SK-N-SH treated with all-trans-retinoic acid at 6 μM for 48 hours (cell line): ENCODE data around the gene SDK1.

Source experiments
- CREB5 ChIP-seq: fragments of 250-450 bp; sonication (Bioruptor Pico); IDR thresholded peaks from 2 replicates; pipeline ENCODE4 v1.5.1; 2020; ENCODE audit warnings: low read depth, mild to moderate bottlenecking, moderate library complexity
- PATZ1 ChIP-seq: fragments of 250-450 bp; sonication (Bioruptor Pico); IDR thresholded peaks from 2 replicates; pipeline ENCODE4 v1.8.0; 2020; ENCODE audit warnings: mild to moderate bottlenecking, moderate library complexity, borderline replicate concordance
- ZFP3 ChIP-seq: fragments of 250-450 bp; sonication (Bioruptor Pico); IDR thresholded peaks from 2 replicates; pipeline ENCODE4 v1.5.0; 2020; ENCODE audit warnings: mild to moderate bottlenecking, moderate library complexity
- ZNF8 ChIP-seq: fragments of 450-650 bp; formaldehyde crosslinking; IDR thresholded peaks from 2 replicates; pipeline ENCODE4 v1.5.0; 2020; ENCODE audit warnings: mild to moderate bottlenecking, moderate library complexity

GRCh38 chr7:3493499-3493898 is 192.4 kb downstream of the SDK1 start:
- TF ChIP-seq CREB5 (CRISPR knock-in tag) (no peak), PATZ1 (CRISPR knock-in tag) (no peak), ZNF8 (CRISPR knock-in tag) (no peak), ZFP3 (no peak)
